GM18909 (cell line): ENCODE results near the gene NINJ2.

Experiments
- ATAC-seq: cut with Tn5 transposase; IDR thresholded peaks from one replicate; pipeline ENCODE4 v1.9.1; 2021; ENCODE audit warnings: mild to moderate bottlenecking; ENCODE audit not compliant: unreplicated experiment, poor library complexity

NINJ2 gene

DNA sequence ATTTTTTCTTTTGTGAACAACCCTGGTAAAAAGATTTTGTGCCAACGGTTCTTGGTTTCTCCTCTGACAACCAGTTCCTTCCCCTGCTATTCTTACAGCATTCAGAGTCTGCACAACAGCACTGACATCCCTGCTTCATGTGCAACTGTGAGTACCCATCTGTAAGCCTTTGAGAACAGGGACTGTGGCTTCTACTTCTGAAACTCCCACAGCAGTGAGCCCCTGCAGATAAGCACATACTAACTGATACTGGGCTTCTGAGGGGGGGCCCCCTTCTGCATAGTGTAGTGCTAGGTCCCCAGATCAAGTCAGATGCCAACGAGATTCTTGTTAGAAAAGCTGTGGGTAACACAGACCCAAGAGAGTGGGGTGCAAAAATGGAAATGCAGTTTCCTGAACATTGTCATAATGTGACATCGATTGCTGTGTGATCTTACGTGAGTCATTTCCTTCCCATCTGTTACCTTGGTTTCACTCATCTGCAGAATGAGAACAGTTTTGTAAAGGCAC is 11.1 kb upstream of the NINJ2 start:
- ATAC-seq: peak; percentile 82

DNA sequence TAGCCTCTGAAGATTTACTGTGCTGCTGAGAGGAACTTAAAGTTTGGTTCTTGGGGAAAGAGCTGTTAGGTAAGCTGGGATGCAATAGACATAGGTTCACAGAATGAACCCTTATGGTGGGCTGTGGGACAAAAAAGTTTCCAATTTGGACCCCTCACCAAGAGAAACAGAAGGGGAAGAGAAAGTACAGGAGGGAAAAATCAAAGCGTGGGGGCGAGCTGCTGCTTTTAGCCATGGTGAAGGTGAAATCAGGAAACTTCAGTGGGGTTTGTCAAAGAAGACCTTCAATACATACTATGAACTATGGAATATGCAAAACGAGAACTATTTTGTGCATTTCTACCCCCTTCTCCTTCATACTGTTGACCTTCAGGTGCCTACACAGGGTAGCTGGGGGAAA is 10.6 kb upstream of the NINJ2 start:
- ATAC-seq: peak; percentile 14

DNA sequence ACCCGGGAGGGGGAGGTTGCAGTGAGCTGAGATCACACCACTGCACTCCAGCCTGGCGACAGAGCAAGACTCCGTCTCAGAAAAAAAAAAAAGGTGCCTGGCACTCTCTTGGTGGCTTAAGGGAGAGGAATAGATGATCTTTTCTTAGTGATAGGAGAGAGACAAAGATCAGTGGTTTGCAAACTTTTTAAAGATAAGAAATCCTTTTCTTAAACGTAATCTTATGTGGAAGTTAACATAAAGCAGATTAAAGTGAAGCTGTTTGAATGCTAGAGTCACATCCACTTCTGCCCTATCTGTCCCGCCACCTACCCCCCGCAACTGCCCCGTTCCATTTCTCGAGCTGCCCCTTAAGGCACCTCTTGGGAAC is 6.3 kb upstream of the NINJ2 start:
- no peak for ATAC-seq

DNA sequence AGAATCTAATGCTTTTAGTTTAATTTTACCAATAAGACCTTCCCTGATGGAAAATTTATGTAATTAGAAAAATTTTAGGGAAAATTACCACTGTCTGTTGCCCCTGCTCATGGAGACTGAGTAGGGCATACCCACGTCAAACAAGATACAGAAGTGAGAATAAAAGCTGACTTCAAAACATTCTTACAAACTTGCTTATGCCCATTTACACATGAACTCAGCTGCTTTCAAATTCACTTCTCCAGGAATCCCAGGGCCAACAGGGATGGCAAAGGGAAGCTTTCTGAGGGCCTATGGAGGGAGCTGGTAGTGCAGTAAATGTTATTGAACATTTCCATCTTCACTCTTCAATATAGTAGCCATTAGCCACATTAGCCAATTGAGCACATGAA is 4.8 kb upstream of the NINJ2 start:
- no peak for ATAC-seq

DNA sequence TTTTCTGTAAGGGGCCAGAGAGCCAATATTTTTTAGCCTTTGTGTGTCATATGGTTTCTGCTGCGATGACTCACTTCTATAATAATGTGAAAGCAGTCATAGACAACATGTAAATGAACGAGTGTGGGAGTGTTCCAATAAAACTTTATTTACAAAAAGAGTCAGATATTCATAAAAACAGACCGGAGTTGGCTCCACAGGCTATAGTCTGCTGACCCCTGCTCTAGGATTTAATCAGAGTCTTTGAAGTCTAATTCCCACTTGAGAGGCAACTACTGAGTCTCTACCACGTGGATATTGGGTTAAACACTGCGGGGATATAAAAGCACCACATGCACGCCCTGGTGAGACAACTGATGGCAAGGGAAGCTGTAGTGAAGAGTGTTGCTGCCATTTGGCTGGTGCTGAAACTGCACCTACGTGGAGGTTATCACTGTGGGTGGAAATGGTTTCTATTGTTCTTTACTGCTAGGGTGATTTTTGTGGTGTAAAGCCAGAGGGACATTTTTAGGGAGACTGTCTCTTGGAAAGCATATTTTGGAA is 3.6 kb upstream of the NINJ2 start:
- ATAC-seq: peak; percentile 41

DNA sequence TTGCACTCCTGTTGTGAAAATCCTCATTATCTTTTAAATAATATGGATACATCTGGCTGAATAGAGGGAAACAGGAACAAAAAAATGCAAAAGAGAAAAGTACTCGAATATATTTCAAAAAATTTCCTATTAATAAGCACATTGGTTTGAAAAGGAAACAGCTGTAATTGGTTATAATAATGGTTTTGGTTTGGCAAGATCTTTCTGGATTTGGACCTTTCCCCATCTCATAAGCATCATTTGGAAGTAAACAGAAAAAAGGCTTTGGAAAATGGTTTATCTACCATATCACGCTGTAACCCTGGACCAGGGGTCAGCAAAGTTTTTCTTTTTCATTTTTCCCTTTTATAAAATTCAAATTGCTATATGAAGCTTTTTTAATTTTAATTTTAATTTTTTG is 2.8 kb upstream of the NINJ2 start:
- no peak for ATAC-seq

DNA sequence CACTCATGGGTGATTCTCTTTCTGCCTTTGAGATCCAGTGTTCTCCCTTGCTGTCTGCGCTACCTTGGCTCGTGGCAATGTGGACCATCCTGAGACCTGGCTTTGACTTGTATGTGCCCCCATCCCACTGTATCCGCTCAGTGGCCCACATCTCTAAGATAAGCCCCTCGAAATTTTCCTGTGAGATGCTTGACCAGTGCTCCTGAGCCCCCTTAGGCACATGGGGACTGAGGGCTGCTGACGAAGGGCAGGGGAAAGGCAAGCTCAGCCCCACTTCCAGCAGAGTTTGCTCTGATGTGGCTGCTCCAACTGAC is 1.5 kb upstream of the NINJ2 start:
- no peak for ATAC-seq

DNA sequence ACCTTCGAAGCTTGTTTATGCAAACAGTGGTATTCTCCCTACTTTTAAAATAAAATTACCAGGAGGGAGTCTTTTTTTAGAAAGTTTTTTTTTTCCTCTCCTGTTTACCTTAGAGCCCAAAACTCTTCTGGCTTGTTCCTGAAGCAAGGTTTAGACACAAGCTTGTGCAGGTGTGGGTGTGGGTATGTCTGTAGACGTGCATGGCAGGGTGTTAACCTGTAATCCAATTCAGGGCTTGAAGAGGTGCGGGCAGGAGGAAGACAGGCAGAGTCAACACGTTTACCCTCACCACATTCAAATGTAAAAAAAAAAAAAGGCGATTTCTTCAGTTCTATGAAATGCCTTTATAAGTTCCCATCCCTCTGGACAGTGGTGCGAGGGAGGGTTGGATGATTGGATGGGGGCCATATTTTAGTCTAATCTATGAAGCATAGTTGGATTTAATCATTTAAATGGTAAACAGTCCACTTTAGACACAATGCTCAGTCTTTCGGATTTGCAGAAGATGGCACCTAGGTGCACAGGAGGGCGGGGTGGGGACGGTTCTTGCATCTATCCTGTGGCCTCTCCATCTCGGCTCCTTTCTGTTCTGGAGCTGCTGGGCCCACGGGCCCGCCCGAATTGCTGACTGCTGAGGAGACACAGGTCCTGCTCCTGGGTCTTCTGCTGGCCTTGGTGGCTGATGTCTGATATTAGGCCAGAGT is 982 bp upstream of the NINJ2 start:
- ATAC-seq: no peak

DNA sequence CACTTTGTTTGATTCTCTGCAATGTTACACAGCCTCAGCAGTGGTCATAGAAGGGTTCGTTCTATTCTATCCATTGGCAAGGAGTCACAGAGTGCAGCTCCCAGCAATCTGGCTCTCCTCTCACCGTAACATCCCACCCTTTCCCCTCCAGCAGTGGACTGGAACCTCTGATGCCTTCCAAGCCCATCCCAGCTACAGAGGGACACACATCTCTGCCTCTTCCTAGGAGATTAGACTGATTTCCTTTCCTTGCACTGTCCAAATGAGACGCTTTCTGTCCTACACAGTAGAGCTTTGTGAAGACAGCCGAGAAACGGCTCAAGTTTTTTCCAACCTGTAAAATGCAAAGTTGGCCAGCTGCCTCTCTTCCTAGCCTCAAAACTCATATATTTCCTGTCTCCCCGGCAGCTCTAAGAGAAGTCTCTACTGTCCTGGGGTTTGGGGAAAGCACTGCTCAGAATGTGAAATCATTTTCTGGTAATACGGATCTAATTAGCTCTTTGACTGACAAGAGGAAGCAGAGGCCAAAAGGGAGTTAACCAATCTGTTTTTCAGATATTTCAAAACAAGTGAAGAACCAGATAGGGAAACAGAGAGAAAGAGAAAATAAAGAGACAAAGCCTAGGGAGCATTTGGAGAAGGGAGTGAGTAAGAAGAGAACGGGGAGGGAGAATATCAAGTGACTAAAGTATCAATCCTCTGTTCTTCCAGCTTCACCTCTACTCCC is 516 bp downstream of the NINJ2 start:
- no peak for ATAC-seq

DNA sequence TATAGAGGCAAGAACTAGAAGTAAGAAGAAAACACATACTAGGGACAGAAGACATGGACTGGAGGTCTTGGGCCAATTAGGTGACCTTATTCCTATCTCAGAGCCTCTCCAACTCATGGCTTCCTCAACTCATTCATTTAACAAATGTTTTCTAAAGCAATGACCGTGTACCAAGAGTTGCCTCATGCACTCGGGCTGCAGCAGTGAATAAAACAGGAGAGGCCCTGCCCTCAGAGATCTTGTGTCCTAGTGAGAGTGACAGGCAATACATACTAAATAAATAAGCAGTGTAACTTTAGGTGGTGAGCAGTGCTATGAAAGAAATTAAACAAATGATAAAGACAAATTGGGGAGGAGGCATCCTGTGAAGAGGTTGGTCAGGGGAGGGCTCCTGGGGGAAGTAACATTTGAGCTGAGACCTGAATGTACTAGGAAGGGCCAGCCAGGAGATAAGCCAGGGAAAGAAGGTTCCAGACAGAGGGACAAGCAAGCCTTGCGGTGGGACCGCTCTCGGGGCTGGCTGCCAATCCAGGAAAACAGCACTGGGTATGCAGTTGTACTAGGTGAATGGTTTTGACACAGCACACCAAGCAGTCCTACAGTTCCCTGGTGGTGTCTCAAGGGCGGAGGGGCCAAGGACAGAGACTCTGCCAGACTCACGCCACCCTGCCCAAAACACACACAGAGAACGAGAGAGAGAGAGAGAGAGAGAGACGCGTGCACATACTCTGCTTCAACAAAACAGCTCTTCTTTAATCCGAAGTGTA is 1.3 kb downstream of the NINJ2 start:
- no peak for ATAC-seq

DNA sequence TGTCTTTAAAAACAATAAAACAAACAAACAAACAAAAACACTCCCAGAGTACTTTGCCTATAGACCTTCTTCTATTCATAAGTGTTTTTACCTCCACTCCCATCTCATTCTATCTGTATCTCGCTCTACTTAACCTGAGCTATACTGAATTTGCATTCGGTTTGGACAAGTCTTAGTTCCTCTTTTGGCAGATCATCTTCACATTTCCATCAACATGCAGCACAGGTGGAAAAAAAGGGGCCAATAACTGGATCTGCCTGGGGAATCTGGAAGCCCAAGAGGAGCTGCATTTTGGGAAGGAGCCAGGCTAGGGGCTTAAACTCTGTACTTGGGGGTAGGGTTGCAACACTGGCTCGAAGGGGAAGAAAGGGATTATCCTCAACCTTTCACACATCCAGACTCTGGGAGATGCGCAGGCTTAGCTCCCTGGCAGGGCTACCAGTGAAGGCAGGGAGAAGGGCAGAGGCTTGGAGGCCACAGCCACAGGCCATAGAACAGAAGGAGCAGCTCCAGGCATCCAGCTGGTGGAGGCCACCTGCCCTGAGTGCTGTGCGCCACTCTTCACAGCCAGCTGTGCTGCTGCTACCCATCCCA is 4.1 kb downstream of the NINJ2 start:
- ATAC-seq: peak; percentile 69

DNA sequence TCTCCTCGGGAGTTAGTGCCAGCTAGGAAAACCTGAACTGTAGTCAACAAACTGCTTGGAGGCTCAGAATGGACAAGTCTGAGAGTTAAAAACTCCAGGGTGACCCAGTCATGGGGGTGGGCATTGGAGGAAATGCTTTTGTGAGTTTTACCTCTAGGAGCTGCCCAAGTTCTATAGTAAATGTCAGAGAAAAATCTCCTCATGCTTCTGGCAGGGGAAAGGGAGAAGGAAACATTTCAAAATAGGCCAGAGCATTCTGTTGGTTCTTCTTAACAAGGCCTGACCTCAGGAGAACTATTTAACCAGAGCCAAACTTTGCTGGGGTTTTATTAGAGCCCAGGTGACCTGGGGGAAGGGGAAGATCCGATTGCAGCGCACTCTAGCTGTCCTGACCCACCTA is 12.3 kb downstream of the NINJ2 start:
- ATAC-seq: no peak

DNA sequence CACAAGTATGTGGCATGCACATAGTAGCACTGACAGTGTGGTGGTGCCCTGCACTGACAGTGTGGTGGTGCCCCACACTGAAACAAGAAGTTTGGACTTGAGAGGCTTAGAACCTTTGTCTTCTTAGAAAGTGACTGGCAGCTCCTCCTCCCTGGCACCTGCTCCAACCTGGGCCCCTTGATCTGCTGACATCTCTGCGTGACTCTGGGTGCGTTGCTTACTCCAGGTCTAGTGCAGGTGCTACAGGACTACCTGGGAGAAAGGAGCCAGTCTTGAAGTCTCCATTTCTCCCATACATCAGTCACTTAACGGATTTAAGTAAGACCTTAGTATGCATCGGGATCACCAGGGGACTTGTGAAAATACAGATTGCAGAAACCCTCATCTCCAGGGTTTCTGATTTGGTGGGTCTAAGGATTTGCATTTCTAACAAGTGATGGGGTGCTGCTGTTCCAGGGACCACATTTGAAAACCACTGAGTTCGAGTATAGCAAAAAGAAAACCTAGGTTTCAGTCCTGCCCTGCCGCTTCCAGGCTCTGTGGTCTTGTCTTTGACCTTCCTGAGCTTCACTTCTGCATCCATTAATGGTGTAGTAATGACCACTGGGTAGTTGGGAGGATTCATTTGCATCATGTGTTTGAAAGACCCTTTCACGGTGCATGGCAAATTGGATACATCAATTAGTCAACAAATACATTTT is 15.7 kb downstream of the NINJ2 start:
- no peak for ATAC-seq

DNA sequence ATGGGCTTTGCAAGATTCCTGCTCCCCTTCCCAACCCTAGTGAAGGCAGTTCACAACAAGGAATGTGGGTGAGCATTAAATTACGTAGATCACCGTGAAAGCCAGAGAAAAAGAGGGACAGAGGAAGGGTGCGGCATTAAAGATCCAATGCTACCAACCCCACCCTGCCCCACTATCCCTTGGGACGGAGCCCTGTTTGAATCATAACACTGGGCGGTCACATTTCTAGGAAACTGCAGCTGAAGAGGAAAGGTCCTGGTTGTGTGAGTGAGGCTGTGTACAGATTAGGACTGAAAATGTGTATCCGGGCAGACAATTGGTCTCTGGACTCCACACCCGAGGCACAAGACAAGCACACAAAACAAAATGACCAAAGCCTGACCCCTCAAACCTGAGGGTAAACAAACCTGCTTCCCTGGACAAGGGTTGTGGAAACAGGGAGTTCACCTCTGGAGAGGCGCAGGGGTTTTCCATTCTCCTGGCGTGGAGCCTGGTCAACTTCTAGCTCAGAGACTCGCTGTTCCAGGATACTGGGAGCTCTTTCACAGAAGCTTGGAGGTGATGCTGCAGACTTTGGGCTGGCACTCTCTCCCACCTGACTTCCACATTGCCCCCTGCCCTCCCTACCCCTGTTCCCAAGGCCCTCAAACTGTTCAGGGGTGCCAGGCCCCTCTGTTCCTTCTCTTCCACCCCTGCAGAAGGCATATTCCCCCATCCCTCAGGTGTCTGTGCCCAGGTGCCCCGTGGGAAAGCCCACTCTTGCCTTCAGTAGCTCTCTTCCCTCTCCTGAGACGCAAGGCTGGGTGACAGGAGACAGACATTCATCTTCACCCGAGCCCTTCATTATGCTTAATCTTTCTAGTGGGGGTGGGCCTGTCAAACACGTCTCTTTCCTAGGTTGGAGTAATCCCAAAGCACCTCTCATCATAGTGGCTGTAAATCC is 16.5 kb downstream of the NINJ2 start:
- ATAC-seq: no peak

DNA sequence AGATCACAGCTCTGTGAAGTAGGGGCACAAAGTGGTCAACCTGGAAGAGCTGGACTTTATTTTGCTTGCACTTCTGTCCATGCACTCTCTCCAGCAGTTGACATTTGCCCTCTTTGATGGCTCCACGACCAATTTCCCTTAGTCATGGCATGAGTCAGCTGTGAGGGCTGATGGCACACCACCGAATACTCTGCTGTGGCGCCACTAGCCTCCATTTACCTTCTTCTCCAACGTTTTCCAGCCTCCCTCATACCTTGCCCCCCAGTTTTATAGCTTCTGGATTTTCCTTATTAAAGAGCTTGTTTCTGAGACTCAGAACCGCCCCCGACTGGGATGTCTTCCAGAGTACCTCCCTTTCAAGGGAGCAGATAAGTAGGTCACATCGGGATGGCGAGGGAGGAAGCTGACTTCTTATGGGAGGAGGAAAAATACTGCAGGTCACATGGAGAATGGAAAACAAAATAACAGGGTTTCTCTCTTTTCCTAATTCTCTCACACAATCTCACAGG is 17.6 kb downstream of the NINJ2 start:
- no peak for ATAC-seq

DNA sequence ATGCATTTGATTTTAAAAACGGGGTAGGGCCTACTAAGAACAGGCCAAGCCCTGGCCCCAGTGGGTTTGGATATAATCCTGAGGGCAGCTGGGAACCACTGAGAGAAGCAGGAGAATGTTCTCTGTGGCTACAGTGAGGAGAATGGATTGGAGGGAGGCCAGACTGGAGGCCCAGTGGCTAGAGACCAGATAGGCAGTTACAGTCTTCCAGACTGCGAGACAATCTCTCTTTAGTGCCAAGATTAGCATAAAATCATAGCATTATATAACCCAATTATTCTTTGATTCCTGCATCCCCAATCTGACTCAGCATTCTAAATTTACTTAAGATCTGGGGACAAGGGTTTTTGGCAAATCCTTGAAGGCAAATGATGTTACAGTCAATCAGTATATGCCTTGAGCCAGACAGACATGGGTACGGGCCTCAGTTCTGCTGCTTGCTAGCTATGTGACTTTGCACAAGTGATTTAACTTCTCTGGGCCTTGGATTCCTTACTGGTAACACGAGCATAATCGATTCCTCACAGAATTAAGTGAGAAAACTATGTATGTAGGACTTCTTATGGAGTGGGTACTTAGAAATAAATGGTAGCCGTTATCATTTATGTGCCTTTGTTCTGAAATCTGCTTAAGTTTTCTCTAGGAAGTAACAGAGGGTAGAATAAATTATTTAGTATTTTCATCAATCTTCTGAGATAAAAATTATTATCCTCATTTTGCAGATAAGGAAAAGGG is 18.3 kb downstream of the NINJ2 start:
- no peak for ATAC-seq

DNA sequence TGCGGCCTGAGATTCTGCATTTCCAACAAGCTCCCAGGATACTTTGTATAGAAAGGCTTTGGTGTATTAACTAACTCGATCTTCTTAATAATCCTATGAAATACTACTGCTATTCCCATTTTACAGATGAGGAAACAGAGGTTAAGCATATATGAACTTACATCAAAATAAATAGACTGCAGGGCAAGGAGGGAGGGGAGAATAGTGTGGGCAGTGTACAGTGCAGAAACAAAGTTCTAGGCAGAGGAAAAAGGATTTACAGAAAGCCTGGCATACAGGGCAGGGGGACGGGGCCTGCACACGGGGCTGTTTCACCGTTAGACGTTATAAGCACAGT is 19.0 kb downstream of the NINJ2 start:
- ATAC-seq: no peak
